NCI-H524 treated with DMSO at 0.1 percent for 48 hours (cell line): Measurements from ENCODE around the gene ADGRD2.

Experiments used
- DNase-seq: peaks from one replicate; lab custom pipeline; 2025; lab: John Stamatoyannopoulos, UW

Gene ADGRD2

GRCh38 chr9:124511426-124511840 is 61.2 kb downstream of the ADGRD2 start:
- DNase-seq: no peak

GRCh38 chr9:124511891-124512805 is 61.9 kb downstream of the ADGRD2 start:
- DNase-seq: no peak

- no peak for DNase-seq
Observed at GRCh38 chr9:124512806-124513204, 62.6 kb downstream of the ADGRD2 start.

- DNase-seq: no peak
Observed at GRCh38 chr9:124513376-124513994, 63.2 kb downstream of the ADGRD2 start.

DNA sequence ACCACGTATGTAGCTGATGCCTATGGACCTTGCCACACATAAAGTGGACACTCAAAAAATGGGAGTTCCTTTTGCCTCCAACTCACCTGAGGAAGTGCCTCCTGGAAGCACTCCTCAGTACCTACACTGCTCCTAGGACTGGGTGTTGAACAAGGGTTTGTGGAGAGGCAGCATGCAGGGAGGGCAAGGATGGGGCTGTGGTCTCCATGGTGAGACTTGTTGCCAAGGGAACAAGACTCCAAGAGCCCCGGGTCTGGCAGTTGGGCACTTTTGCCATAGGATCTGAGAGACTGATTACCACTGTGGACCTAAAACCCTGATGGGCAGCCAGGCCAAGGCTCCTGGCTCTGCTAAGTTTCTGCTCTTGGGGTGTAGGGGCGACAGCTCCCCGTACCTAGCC is 63.9 kb downstream of the ADGRD2 start:
- DNase-seq: no peak

DNA sequence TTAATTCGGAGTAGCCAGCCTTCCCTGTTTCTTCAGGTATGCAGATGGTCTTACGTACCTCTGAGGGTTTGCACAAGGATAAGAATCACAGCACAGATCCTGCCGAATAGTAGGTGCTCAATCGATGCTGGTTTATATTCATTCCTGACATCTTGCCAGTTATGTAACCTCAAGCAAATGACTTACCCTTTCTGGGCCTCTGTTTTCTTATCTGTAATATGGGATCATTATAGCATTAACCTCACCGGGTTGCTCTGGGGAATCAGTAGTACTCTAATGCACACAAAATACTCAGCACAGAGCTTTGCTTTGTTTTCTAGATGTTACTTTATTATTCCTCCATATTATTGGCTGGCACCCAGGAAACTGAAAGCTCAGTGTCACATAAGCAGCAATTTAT is 64.6 kb downstream of the ADGRD2 start:
- DNase-seq: no peak

GRCh38 chr9:124517600-124517999 is 67.3 kb downstream of the ADGRD2 start:
- DNase-seq: no peak

GRCh38 chr9:124518116-124518515 is 67.9 kb downstream of the ADGRD2 start:
- DNase-seq: no peak

DNA sequence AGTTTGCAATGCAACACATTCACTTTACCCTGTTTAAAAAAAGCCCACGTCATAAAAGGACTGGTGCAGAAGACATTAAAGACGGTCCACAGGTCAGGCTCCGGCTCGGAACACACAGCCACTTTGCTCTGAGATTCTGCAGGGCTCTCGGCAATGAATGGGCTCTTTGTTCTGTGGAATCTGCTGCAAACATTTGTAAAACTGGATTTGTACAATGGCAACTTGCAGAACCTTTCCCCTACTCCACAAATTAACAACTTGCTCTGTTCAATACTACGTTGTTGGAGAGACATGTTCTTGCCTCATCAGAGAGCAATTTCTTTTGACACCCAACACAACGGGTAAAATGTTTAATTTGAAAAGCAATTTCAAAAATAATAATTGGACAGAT is 70.0 kb downstream of the ADGRD2 start:
- DNase-seq: no peak

GRCh38 chr9:124521142-124521541 is 70.9 kb downstream of the ADGRD2 start:
- no peak for DNase-seq

DNA sequence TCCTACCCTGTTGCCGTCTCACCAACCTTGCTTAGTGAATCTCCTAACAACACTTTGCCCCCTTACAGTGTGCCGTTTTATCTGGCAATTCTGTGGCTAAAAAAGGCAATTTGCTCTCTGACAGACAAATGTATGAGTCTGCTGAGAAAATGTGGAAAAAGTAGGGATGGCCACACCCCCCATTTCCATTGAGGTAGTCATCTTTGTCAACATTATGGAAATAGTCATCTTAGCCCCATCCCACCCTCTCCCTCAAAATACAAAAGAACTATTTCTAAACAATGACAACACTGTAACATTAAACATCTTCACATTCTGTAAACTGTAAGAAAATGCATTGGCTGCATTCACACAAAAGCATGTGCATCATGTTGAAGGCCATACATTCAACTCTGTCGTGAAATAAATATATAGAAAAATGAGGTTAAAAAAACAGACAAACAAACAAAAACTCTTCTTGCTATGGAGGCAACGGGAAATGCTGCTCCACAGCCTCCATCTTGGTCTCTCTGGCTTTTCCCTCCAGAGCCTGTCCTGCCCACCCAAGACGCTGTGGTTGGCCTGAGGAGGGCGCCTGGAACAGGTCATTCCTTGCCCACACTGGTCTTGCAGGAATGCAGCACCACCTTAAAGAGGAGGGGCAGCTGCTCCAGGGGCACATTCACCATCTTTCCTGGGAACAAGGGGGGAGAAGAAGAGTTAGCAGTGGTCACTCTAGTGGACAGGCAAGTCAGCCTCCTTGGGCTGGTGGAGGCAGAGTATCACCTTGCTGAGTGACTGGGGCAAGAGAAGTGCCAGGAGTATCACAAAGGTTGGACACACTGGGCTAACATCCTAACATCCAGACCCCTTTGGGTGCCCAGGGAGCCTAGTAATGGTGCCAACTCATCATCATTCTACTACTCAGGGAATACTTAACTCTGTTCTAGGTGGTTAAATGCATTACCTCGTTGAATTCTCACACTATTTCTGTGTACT is 72.2 kb downstream of the ADGRD2 start:
- no peak for DNase-seq

GRCh38 chr9:124526174-124526573 is 75.9 kb downstream of the ADGRD2 start:
- DNase-seq: no peak

DNA sequence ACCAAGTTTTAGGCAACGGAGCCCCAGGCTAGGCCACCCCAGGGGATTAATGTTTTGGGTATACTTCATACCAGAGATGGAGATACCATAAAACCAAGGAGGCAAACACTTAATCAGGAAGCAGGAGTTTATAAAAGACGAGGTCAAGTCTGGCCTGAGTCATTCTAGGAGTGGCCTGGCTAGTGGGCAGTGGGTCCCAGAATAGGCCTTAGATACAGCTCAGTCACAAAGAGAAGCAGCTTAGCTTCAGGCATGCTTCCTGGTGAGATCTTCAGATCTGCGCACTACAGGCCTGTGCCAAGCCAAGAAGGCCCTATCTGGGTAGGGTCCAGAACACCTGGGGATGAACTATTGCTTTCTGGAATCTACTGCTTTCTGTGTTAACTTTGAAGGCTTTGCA is 77.5 kb downstream of the ADGRD2 start:
- no peak for DNase-seq
